Measurements from ENCODE around the gene CEACAM7.
"Not testable (repeated sequence)": the region's sequence is repeated elsewhere in the genome, so short reads cannot be mapped to it uniquely, and the experiment has no call there.

CEACAM7 gene

GRCh38 chr19:41688098-41688497, at the start of gene CEACAM7:
Gene CEACAM7 (minus strand): TSS chr19:41688270. CDS start chr19:41688165, 105 bp downstream.
- no peak for DNase-seq (ENCODE audit: low spot score)

DNA sequence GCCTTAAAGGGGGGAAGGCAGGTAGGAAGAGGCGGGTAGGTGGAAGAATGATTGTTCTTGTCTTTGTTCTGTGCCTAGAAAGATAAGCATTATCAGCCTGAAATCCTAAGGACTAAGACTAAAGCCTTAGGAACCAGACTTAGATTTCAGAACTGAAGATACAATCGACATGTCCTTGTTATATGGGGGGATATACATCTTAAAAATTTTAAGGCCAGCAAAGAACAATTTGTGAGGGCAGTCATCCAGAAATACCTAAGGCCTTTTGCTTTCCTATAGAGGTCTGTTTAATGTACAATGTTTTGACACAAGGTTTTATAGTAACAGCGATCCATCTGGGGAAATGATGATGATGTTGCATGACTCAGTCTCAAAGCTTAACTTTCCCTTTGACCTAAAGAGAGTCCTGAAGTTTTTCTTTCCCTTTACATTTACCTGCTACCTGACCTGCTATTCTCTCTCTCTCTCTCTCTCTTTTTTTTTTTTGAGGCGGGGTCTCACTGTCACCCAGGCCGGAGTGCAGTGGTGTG, 47.1 kb upstream of the CEACAM7 start:
- peak; percentile 78 for DNase-seq (ENCODE audit: low spot score)

DNA sequence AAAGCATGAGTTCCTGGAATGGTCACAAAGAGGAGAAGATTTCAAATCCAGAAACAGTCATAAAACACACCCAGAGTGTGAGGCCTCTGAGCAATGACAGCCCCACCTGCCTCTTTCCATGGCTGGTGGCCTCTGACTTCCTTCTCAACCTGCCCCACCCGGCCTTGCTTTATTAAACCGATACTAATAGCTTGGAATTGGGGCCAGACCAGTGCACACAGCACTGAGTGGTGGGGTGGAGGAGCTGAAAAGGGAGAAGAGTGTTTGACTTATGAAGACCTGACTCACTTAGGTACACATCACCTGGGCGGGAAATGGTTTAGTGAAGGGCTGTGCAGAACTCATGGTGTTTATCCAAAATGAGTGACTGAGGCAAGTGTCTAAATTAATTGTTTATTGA, 46.5 kb upstream of the CEACAM7 start:
- peak; percentile 88 for DNase-seq (ENCODE audit: low spot score)

DNA sequence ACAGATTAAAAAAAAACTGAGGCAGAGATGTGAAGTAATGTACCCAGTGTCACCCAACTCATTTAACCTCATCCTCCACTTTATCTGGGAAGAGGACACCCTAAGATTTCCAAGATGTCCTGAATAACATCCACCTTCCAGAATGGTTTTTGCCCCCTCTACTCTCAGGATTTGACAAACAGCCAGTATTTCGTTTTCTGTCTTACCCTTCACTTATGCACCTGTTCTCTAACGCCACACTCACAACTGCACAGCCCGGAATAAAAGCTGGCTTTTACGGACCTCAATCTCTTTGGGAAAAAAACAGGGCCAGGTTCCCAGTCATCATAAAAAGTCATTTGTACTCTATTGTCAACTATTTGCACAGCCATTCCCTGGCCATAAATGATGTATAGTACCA, 46.1 kb upstream of the CEACAM7 start:
- DNase-seq (ENCODE audit: low spot score) = no peak

DNA sequence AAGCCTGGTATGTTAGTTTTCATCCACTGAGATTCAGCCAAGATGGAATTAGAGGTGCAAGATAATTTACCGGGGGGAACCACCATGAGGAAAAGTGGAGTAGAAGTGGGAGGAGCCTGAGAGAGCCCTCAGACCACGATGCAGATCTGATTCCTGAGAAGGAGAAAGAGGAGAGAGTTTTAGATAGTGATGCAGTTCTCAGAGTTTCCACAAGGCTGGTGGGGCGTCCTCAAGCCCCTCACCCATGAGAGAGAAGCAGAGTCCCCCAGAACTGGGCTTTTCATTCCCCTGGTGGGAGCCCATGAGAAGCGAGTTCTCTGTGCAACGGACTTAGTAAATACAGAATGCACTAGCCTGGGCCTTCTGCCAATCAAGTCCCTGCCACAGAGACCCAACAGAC, 38.4 kb upstream of the CEACAM7 start:
- DNase-seq (ENCODE audit: low spot score) = no peak

- DNase-seq (ENCODE audit: low spot score) = no peak
Measured at GRCh38 chr19:41720103-41720502, 32.0 kb upstream of the CEACAM7 start.

DNA sequence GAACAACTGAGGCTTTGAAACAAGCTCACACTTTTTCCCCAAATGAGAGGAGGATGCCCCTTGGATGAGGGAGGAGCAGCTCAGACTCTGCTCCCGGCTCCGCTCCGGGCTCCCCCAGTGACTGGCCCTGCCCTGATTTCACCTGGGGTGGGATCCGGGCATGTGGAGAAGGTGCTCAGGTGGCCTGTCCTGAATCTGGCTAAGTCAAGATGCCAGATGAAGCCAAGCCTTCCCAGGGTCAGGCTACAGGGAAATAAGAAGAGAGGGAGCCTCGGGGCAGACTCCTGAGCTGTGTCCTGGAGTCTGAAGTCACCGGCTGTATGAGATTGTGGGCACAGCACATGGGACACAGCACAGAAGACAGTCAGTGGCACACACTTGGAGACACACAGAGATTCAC, 30.7 kb upstream of the CEACAM7 start:
- no peak for DNase-seq (ENCODE audit: low spot score)

- no peak for DNase-seq (ENCODE audit: low spot score)
Measured at GRCh38 chr19:41714598-41714997, 26.5 kb upstream of the CEACAM7 start.

- DNase-seq (ENCODE audit: low spot score) = no peak
Measured at GRCh38 chr19:41711376-41712261, 23.5 kb upstream of the CEACAM7 start.

DNA sequence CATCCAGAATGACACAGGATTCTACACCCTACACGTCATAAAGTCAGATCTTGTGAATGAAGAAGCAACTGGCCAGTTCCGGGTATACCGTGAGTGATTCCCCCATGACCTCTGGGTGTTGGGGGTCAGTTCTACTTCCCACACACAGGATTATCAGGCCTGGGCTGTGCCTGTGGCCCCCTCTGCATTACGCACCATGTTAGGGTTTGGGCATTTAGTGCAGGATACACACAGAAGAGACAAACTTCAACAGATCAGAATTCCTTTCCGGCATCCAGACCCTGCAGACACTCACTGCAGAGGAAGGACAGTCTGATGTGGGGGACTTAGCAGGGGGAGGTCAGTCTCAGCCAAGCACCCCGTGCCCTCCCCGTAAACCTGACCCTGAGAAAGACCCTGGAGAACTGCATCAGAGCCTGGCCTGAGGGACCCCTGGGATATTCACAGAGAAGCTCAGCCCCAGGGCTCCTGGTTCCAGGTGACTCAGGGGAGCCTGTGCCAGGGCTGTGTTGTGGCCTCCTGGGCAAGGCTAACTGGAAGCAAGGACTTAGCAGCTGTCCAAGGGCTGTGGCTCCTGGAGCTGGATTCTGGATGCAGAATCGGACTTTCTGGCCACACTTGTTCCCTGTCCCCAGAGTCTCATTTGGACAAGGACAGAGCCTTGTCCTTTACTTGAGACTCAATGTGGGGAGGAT, 22.0 kb upstream of the CEACAM7 start:
- no peak for DNase-seq (ENCODE audit: low spot score)

DNA sequence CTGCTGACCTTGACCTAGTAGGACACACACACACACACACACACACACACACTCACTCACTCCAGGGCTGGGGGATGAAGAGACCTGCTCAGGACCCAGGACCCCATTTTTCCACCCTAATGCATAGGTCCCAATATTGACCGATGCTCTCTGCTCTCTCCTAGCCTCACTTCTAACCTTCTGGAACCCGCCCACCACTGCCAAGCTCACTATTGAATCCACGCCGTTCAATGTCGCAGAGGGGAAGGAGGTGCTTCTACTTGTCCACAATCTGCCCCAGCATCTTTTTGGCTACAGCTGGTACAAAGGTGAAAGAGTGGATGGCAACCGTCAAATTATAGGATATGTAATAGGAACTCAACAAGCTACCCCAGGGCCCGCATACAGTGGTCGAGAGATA, 21.4 kb upstream of the CEACAM7 start:
- DNase-seq (ENCODE audit: low spot score) = not testable (repeated sequence)

GRCh38 chr19:41708481-41708880, 20.4 kb upstream of the CEACAM7 start, which contains the start of gene CEACAM5:
Gene CEACAM5 (plus strand): TSS chr19:41708626. CDS start chr19:41708732, 106 bp downstream.
- DNase-seq (ENCODE audit: low spot score) = peak; percentile 55

DNA sequence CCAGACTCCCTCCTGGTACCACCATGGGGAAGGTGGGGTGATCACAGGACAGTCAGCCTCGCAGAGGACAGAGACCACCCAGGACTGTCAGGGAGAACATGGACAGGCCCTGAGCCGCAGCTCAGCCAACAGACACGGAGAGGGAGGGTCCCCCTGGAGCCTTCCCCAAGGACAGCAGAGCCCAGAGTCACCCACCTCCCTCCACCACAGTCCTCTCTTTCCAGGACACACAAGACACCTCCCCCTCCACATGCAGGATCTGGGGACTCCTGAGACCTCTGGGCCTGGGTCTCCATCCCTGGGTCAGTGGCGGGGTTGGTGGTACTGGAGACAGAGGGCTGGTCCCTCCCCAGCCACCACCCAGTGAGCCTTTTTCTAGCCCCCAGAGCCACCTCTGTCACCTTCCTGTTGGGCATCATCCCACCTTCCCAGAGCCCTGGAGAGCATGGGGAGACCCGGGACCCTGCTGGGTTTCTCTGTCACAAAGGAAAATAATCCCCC, 19.9 kb upstream of the CEACAM7 start:
- DNase-seq (ENCODE audit: low spot score) = no peak

GRCh38 chr19:41707502-41707812, 19.4 kb upstream of the CEACAM7 start:
- no peak for DNase-seq (ENCODE audit: low spot score)

- DNase-seq (ENCODE audit: low spot score) = peak; percentile 87
Measured at GRCh38 chr19:41706741-41707501, 18.9 kb upstream of the CEACAM7 start.

- DNase-seq (ENCODE audit: low spot score) = peak; percentile 31
Measured at GRCh38 chr19:41705393-41706174, 17.5 kb upstream of the CEACAM7 start.

- DNase-seq (ENCODE audit: low spot score) = no peak
Measured at GRCh38 chr19:41703602-41704293, 15.7 kb upstream of the CEACAM7 start.

- no peak for DNase-seq (ENCODE audit: low spot score)
Measured at GRCh38 chr19:41702171-41702651, 14.1 kb upstream of the CEACAM7 start.

GRCh38 chr19:41701401-41702075, 13.5 kb upstream of the CEACAM7 start:
- no peak for DNase-seq (ENCODE audit: low spot score)
